Ectodermal cell (in vitro differentiated cells): Measurements from ENCODE around the gene SYK.

Experiments used
- H3K27ac ChIP-seq: 2 replicates; pipeline ENCODE4 v1.7.0; 2013; ENCODE audit warnings: mild to moderate bottlenecking, low read depth, low read length; ENCODE audit not compliant: insufficient read depth, poor library complexity, severe bottlenecking
- H3K27me3 ChIP-seq: 2 replicates; pipeline ENCODE4 v1.7.0; 2013; ENCODE audit warnings: mild to moderate bottlenecking, low read length; ENCODE audit not compliant: insufficient read depth, control insufficient read depth, poor library complexity, severe bottlenecking
- H3K36me3 ChIP-seq: one replicate; pipeline ENCODE4 v1.7.0; 2013; ENCODE audit warnings: low read length; ENCODE audit not compliant: control insufficient read depth, insufficient read depth
- H3K4me1 ChIP-seq: one replicate; pipeline ENCODE4 v1.7.0; 2013; ENCODE audit warnings: low read length; ENCODE audit not compliant: control insufficient read depth, insufficient read depth
- H3K4me3 ChIP-seq: 2 replicates; pipeline ENCODE4 v1.7.0; 2013; ENCODE audit warnings: low read depth, low read length, control low read depth; ENCODE audit not compliant: insufficient read depth
- H3K9me3 ChIP-seq: 2 replicates; pipeline ENCODE4 v1.7.0; 2013; ENCODE audit warnings: mild to moderate bottlenecking, low read length, moderate library complexity; ENCODE audit not compliant: control insufficient read depth
- WGBS, 2 experiments: methylation state at CpG; one replicate each; pipeline ENCODE4 v1.1.7; 2013; ENCODE audit warnings: missing lambda C conversion rate in 2 of 2; 5-methylcytosine and 5-hydroxymethylcytosine counted together

SYK gene

DNA sequence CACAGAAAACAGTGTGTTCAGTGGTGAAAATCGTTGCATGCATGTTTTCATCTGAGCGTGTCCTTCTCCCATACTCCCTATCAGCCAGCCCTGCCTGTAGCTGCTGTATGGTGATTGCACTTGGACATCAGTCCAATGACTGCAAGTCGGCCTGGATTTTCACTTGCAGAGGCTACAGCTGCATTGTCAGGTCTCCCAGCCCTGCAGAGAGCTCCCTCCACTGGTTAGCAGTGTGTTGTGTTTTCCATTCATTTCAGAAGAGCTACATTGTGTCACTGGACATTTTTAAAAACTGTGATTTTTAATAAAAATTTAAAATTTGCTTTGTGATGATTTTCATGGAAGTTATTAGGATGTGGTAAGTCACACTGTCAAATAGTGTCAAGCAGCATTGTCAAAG, 96.6 kb downstream of the SYK start:
- Histone ChIP-seq H3K36me3 (no peaks in the 10 kb centered on the region), H3K27me3 (no peaks in the 10 kb centered on the region), H3K27ac (no peak overlapping the region), H3K4me3 (no peak overlapping the region), H3K9me3 (no peaks in the 10 kb centered on the region), H3K4me1 (peaks cover 12% of the 10 kb centered on the region)
- 92 to 93% methylated on average over 3 of the region's 3 CpGs for WGBS, 2 experiments

DNA sequence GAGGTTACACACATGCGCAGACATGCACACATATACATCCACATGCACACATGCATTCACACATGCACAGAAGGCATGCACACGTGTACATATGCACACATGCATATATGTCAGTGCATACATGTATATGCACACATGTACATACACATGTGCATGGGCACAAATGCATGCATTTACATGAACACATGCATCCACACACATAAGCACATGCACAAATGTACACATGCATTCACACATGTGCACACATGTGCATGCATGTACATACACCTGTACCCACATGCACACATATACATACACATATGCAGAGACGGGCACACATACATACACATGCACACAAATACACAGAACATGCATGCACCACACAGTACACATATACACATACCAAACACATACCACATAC, 97.7 kb downstream of the SYK start:
- Histone ChIP-seq H3K27ac (no peak overlapping the region), H3K27me3 (no peaks in the 10 kb centered on the region), H3K9me3 (no peaks in the 10 kb centered on the region), H3K4me1 (peaks cover 12% of the 10 kb centered on the region), H3K36me3 (no peaks in the 10 kb centered on the region), H3K4me3 (no peak overlapping the region)
- WGBS, 2 experiments = 91 to 95% methylated on average over 3 of the region's 3 CpGs

- WGBS, 2 experiments = 81 to 86% methylated on average over 5 of the region's 5 CpGs
Measured at GRCh38 chr9:90900130-90900529, 98.5 kb downstream of the SYK start.

DNA sequence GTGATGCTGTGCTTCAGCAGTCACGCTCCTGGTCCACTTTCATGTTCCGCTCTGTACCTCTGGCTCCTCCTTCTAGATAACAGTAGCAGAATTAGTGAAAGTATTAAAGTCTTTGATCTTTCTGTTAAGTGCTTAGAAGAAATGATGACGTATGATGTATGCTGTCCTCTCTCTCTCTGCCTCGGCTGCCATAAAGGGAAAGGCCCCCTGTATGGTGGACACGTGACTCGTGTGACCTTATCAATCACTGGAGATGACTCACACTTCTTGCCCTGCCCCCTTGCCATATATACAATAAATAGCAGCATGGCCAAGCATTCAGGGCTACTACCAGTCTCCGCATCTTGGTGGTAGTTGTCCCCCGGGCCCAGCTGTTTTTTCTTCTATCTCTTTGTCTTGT, 100.3 kb downstream of the SYK start:
- Histone ChIP-seq H3K4me1 (no peaks in the 10 kb centered on the region), H3K9me3 (peaks cover 2% of the 10 kb centered on the region), H3K27me3 (no peaks in the 10 kb centered on the region), H3K27ac (no peak overlapping the region), H3K36me3 (no peaks in the 10 kb centered on the region), H3K4me3 (no peak overlapping the region)
- WGBS, 2 experiments = 91 to 95% methylated on average over 8 of the region's 8 CpGs

More at GRCh38 chr9:90900130-90900529, 98.5 kb downstream of the SYK start:
- no peaks in the 10 kb centered on the region for H3K9me3 ChIP-seq
- H3K27ac ChIP-seq = no peak overlapping the region
- peaks cover 12% of the 10 kb centered on the region for H3K4me1 ChIP-seq
- no peaks in the 10 kb centered on the region for H3K36me3 ChIP-seq
- H3K27me3 ChIP-seq = no peaks in the 10 kb centered on the region
- H3K4me3 ChIP-seq = no peak overlapping the region

DNA sequence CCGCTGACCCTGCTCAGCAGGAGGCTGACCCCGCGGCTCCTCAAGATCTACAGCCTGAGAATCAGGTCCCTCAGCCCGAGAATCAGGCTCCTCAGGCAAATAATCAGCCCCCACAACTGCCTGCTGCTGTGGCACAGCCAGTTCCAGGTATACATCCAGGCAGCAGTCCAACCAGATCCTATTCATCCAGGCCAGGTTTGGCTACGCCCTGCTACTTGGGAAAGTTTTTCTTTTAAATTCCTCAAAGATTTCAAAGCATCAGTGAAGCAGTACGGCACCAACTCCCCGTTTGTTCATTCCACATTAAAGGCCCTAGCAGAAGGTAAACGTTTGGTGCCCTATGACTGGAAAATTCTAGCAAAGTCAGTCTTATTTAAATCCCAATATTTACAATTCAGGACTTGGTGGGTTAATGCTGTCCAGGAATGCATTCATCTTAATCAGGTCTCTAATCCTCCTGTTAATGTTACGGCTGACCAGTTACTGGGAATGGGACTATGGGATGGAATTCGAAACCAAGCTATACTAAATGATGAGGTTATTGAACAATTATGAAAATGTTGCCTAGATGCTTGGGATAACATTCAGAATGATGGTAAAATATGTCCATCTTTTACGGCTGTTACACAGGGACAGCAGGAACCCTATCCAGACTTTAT, 102.3 kb downstream of the SYK start:
- Histone ChIP-seq H3K4me1 (no peaks in the 10 kb centered on the region), H3K4me3 (no peak overlapping the region), H3K9me3 (peaks cover 2% of the 10 kb centered on the region), H3K36me3 (no peaks in the 10 kb centered on the region), H3K27ac (no peak overlapping the region), H3K27me3 (no peaks in the 10 kb centered on the region)
- WGBS, 2 experiments = 84% methylated on average over 11 of the region's 11 CpGs

GRCh38 chr9:90904706-90905478, 103.3 kb downstream of the SYK start:
- H3K27me3 ChIP-seq = no peaks in the 10 kb centered on the region
- 84 to 86% methylated on average over 12 of the region's 12 CpGs for WGBS, 2 experiments
- H3K4me3 ChIP-seq = no peak overlapping the region
- no peak overlapping the region for H3K27ac ChIP-seq
- peaks cover 2% of the 10 kb centered on the region for H3K9me3 ChIP-seq
- no peaks in the 10 kb centered on the region for H3K36me3 ChIP-seq
- no peaks in the 10 kb centered on the region for H3K4me1 ChIP-seq

DNA sequence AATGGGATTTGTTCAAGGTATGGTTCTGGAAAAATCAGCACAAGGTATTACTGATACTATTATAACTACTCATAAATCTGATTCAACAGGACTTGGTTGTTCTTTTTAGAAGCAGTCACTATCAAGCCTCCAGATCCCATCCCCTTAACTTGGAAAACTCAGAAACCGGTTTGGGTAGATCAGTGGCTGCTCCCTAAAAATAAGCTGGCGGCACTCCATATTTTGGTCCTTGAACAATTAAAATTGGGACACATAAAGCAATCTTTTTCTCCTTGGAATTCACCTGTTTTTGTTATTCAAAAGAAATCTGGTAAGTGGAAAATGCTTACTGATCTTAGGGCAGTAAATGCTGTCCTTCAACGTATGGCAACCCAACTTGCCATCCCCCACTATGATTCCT, 104.2 kb downstream of the SYK start:
- H3K27ac ChIP-seq = no peak overlapping the region
- no peak overlapping the region for H3K4me3 ChIP-seq
- WGBS, 2 experiments = 85 to 97% methylated on average over 3 of the region's 3 CpGs
- no peaks in the 10 kb centered on the region for H3K27me3 ChIP-seq
- no peaks in the 10 kb centered on the region for H3K4me1 ChIP-seq
- H3K36me3 ChIP-seq = no peaks in the 10 kb centered on the region
- peaks cover 2% of the 10 kb centered on the region for H3K9me3 ChIP-seq

DNA sequence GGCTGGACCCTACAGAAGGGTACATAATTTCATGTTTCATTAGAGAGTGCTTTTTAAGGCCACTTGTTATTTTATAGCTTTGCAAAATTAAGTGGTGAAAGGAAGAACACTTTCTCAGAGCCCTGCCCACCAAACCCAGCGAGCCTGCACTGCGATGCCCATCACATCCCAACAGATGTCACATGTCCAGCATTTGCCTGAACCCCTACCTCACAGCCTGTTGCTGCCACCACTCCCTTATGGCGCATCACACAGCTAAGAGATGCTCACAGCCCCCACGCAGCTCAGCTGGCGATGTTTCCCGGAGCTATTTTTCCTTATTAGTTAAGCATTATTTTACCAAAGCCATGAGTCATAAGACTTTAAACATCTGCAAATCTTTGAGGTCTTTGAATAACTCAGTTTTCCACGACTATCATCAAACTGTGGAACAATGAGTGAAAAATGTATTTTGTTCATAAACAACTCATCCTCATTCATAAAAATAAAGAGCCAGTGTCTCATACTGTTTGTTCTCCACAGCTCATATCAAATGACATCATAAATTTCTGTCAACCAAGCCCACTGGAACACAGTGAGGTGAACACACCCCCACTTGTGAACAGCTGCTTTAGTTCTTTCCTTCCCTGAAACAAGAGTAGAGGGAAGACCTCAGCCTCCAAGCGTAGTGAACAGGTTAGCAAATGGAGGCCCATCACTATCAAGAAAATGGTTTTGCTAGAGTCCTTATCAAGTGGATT, 104.9 kb downstream of the SYK start:
- Histone ChIP-seq H3K9me3 (peaks cover 2% of the 10 kb centered on the region), H3K36me3 (no peaks in the 10 kb centered on the region), H3K27ac (no peak overlapping the region), H3K4me3 (no peak overlapping the region), H3K27me3 (no peaks in the 10 kb centered on the region), H3K4me1 (no peaks in the 10 kb centered on the region)
- 90 to 96% methylated on average over 7 to 8 of the region's 8 CpGs for WGBS, 2 experiments

DNA sequence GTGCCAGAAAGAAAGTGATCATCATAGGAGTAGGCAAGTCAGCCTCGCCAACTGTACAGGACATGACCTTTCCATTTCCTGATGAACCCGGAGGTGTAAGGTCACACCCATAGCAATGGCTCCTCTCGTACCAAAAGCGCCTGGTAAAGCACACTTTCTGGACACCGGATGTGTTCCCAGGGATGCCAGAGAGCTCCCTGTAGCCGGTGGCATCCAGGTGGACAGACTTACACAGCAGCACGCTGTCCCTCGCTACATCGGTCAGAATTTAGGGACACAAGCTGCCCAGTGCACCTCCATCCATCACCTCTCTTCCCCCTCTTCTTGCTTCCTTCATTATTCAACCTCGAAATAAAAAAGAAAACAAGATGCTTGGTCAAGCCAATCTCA, 105.4 kb downstream of the SYK start:
- no peak overlapping the region for H3K4me3 ChIP-seq
- no peak overlapping the region for H3K27ac ChIP-seq
- 96 to 97% methylated on average over 10 of the region's 10 CpGs for WGBS, 2 experiments
- H3K9me3 ChIP-seq = peaks cover 2% of the 10 kb centered on the region
- H3K27me3 ChIP-seq = no peaks in the 10 kb centered on the region
- no peaks in the 10 kb centered on the region for H3K4me1 ChIP-seq
- no peaks in the 10 kb centered on the region for H3K36me3 ChIP-seq

- WGBS, 2 experiments = 93% methylated on average over 4 of the region's 4 CpGs
- H3K36me3 ChIP-seq = no peaks in the 10 kb centered on the region
- H3K9me3 ChIP-seq = peaks cover 2% of the 10 kb centered on the region
- no peak overlapping the region for H3K4me3 ChIP-seq
- H3K4me1 ChIP-seq = no peaks in the 10 kb centered on the region
- no peaks in the 10 kb centered on the region for H3K27me3 ChIP-seq
- H3K27ac ChIP-seq = no peak overlapping the region
Measured at GRCh38 chr9:90907790-90908189, 106.2 kb downstream of the SYK start.
